Measurements from ENCODE around the gene ACY1.
"Not testable (repeated sequence)": the region's sequence is repeated elsewhere in the genome, so short reads cannot be mapped to it uniquely, and the experiment has no call there.

ACY1 gene

GRCh38 chr3:52025453-52025852 is 42.1 kb downstream of the ACY1 start:
- DNase-seq (ENCODE audit: low read depth), result no peak

- DNase-seq (ENCODE audit: low read depth), result no peak
These were observed 42.7 kb downstream of the ACY1 start for GRCh38 chr3:52026041-52026440.

- DNase-seq (ENCODE audit: low read depth), result no peak
These were observed 45.2 kb downstream of the ACY1 start for GRCh38 chr3:52028572-52028971.

- DNase-seq (ENCODE audit: low read depth), result no peak
These were observed 45.7 kb downstream of the ACY1 start for GRCh38 chr3:52029053-52029452.

GRCh38 chr3:52029535-52029934 is 46.2 kb downstream of the ACY1 start:
- DNase-seq (ENCODE audit: low read depth), result no peak

- DNase-seq (ENCODE audit: low read depth), result no peak
These were observed 47.5 kb downstream of the ACY1 start for GRCh38 chr3:52030714-52031310.

- no peak for DNase-seq (ENCODE audit: low read depth)
These were observed 48.6 kb downstream of the ACY1 start for GRCh38 chr3:52031896-52032295.

- no peak for DNase-seq (ENCODE audit: low read depth)
These were observed 49.5 kb downstream of the ACY1 start for GRCh38 chr3:52032702-52033408.

- DNase-seq (ENCODE audit: low read depth), result not testable (repeated sequence)
These were observed 50.4 kb downstream of the ACY1 start for GRCh38 chr3:52033748-52034147.

- no peak for DNase-seq (ENCODE audit: low read depth)
These were observed 50.9 kb downstream of the ACY1 start for GRCh38 chr3:52034212-52034611.

- DNase-seq (ENCODE audit: low read depth), result no peak
These were observed 51.3 kb downstream of the ACY1 start for GRCh38 chr3:52034651-52035050.

- no peak for DNase-seq (ENCODE audit: low read depth)
These were observed 52.9 kb downstream of the ACY1 start for GRCh38 chr3:52036222-52036694.

- DNase-seq (ENCODE audit: low read depth), result no peak
These were observed 53.5 kb downstream of the ACY1 start for GRCh38 chr3:52036829-52037228.

GRCh38 chr3:52037291-52037690 is 54.0 kb downstream of the ACY1 start:
- no peak for DNase-seq (ENCODE audit: low read depth)

GRCh38 chr3:52038227-52038626 is 54.9 kb downstream of the ACY1 start:
- DNase-seq (ENCODE audit: low read depth), result no peak
